Neural crest cell (in vitro differentiated cells): ENCODE measurements around the gene EEF1AKMT3. TPM values are rescaled to one million over a fixed set of nuclear protein-coding genes. Genes with fewer than 3 reads are reported as not detected.

ENCODE experiments used
- DNase-seq: peaks from one replicate; pipeline ENCODE4 v3.0.0; 2021; ENCODE audit warnings: low read depth, mixed read lengths, low spot score
- H3K27ac Mint-ChIP-seq: one replicate; pipeline ENCODE4 v1.8.0; 2021; ENCODE audit warnings: mild to moderate bottlenecking, mixed read lengths; ENCODE audit not compliant: unreplicated experiment
- H3K27me3 Mint-ChIP-seq: 2 replicates; pipeline ENCODE4 v1.8.0; 2021; ENCODE audit warnings: low read depth, mild to moderate bottlenecking, mixed read lengths
- H3K36me3 Mint-ChIP-seq: 2 replicates; pipeline ENCODE4 v1.8.0; 2021; ENCODE audit warnings: low read depth, mild to moderate bottlenecking, mixed read lengths
- H3K4me1 Mint-ChIP-seq: 2 replicates; pipeline ENCODE4 v1.8.0; 2021; ENCODE audit warnings: mixed read lengths
- H3K4me3 Mint-ChIP-seq: one replicate; pipeline ENCODE4 v1.8.0; 2021; ENCODE audit warnings: mild to moderate bottlenecking, mixed read lengths
- H3K9me3 Mint-ChIP-seq: 2 replicates; pipeline ENCODE4 v1.8.0; 2021; ENCODE audit warnings: mixed read lengths
- CTCF ChIP-seq: fragments of 200-600 bp; sonication (generic); conservative IDR thresholded peaks from 2 replicates; pipeline ENCODE4 v1.5.0; 2021; ENCODE audit warnings: antibody characterized with exemption, mild to moderate bottlenecking
- total RNA-seq: library from RNA; stranded (reverse); gene quantifications from 2 replicates; pipeline ENCODE4 v1.2.1, GENCODE V29; 2021

Gene EEF1AKMT3
- total RNA-seq, 1 donor from 2014 or later, result 5.6 TPM

DNA sequence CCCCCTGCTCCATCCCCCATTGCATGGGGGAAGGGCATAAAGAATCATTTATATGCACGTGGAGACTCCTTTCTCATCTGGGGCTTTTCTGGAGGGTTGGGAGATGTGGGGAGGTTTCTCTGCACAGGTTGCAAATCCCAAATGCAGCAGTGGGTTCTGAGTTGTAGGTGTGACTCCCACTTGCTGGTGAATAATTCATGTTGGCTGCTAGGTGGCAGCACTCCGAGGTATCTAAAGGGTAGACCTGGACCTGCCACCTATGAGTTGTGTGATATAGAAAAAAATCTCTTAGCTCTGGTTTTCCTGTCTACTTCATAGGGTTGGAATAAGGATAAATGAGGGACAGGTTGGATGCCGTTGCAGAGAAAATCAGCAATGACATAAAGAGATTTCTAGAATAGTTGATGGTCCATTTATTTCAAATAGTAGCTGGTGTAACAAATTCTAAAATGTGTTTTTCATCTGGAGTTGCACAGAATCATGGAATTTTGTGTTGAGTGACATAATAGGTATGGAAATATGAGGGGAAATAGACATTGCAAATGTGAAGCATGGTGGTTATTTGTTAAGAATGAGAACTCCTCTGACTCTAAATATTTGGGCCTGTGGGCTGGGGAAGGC, 12.9 kb upstream of the EEF1AKMT3 start:
- Mint-ChIP-seq H3K27me3 (peaks cover 73% of the 10 kb centered on the region), H3K4me3 (peak overlapping the region; percentile 82), H3K27ac (no peak overlapping the region), H3K9me3 (no peaks in the 10 kb centered on the region), H3K4me1 (peaks cover 14% of the 10 kb centered on the region), H3K36me3 (peaks cover 2% of the 10 kb centered on the region)
- no peak for DNase-seq
- peak; percentile 59 for TF ChIP-seq CTCF

DNA sequence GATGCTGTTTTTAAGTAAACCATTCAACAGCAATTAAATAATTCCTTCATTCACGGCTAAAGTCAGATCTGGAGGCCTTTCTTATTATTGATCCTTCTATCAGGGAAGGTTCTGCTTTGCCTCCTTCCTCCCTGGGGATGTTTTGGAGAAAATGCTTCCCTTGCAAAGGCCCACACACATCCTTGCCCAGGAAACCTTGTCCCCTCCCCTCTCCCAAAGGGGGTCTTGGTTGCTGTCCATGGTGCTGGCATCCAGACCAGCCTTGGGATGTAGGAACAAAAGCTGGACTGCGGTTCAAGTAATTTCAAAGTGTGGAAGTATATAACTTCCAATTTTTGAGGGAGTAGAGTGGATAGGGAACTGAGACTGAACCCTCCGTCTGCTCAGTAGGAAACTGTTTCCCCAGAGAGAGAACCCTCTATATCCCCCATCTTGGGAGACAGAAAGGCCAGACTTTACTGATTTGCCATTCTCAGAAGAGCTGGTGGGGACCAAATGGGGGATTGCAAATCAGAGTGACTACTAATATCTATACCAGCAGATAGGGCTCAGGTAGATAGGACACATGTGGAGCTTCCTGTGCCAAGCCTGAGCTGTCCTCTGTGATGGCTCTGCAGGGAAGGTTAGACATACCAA, 11.9 kb upstream of the EEF1AKMT3 start:
- Mint-ChIP-seq H3K27me3 (peaks cover 80% of the 10 kb centered on the region), H3K36me3 (peaks cover 2% of the 10 kb centered on the region), H3K4me3 (peak overlapping the region; percentile 82), H3K9me3 (no peaks in the 10 kb centered on the region), H3K27ac (no peak overlapping the region), H3K4me1 (peaks cover 11% of the 10 kb centered on the region)
- DNase-seq, result no peak
- TF ChIP-seq CTCF, result no peak

- Mint-ChIP-seq H3K4me1 (peaks cover 9% of the 10 kb centered on the region), H3K27ac (no peak overlapping the region), H3K4me3 (peak overlapping the region; percentile 36), H3K27me3 (peaks cover 84% of the 10 kb centered on the region), H3K36me3 (peaks cover 2% of the 10 kb centered on the region), H3K9me3 (no peaks in the 10 kb centered on the region)
- no peak for DNase-seq
- TF ChIP-seq CTCF, result no peak
Measured at GRCh38 chr12:57761391-57761998, 10.9 kb upstream of the EEF1AKMT3 start.

DNA sequence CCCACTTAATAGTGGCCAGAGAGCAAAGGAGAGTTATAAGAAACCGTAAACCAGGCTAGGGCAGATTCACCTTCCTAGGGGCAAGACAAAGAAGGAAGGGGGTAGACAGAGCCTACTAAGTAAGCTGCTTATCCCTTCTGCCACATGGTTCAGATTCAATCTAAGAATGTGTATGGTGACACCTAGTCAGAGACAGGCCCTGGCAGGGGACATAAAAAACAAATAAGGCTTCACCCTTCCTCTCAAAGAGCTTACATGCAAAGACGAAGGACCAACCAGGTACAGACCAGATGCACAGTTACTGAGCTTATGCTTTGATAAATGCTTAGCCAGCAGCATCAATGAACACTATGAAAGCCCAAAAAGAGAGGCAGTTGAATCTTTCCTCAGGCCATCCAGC, 10.0 kb upstream of the EEF1AKMT3 start:
- Mint-ChIP-seq H3K27me3 (peaks cover 87% of the 10 kb centered on the region), H3K27ac (no peak overlapping the region), H3K4me3 (no peak overlapping the region), H3K36me3 (peaks cover 2% of the 10 kb centered on the region), H3K9me3 (no peaks in the 10 kb centered on the region), H3K4me1 (peaks cover 10% of the 10 kb centered on the region)
- no peak for TF ChIP-seq CTCF
- no peak for DNase-seq

- peaks cover 95% of the 10 kb centered on the region for H3K27me3 Mint-ChIP-seq
- TF ChIP-seq CTCF, result no peak
- no peak for DNase-seq
- H3K27ac Mint-ChIP-seq, result no peak overlapping the region
- no peaks in the 10 kb centered on the region for H3K9me3 Mint-ChIP-seq
- H3K36me3 Mint-ChIP-seq, result peaks cover 7% of the 10 kb centered on the region
- H3K4me3 Mint-ChIP-seq, result peak overlapping the region; percentile 19
- peaks cover 10% of the 10 kb centered on the region for H3K4me1 Mint-ChIP-seq
Measured at GRCh38 chr12:57763881-57764661, 8.3 kb upstream of the EEF1AKMT3 start.
